Psoas muscle (tissue), 8 donors: ENCODE data around the gene ATP23. TPM values are rescaled to one million over a fixed set of nuclear protein-coding genes. Genes with fewer than 3 reads are reported as not detected.

ENCODE experiments used
- ATAC-seq, 4 donors: fragments of 200-7000 bp; cut with Tn5 transposase; one replicate each; pipeline ENCODE4 v1.9.1; 2020; ENCODE audit warnings: moderate library complexity in 3 of 4, mild to moderate bottlenecking in 2 of 4
- DNase-seq, 2 donors: peaks; one replicate each; pipeline ENCODE4 v3.0.0-alpha.2; 2020
- H3K27ac ChIP-seq: fragments of 200-600 bp; one replicate; pipeline ENCODE4 v1.8.0; 2022
- H3K27me3 ChIP-seq, 3 donors: fragments of 200-600 bp in 1 of 3; one replicate each; pipeline versions ENCODE4 v1.6.1 to v1.8.0; 2013 to 2022; ENCODE audit warnings: low read length in 2 of 3, mild to moderate bottlenecking in 2 of 3, moderate library complexity in 1 of 3; ENCODE audit not compliant: insufficient read depth in 3 of 3
- H3K36me3 ChIP-seq, 2 donors: fragments of 200-600 bp in 1 of 2; one replicate each; pipeline versions ENCODE4 v1.6.1 to v1.8.0; 2013 to 2022; ENCODE audit warnings: low read depth in 1 of 2, mild to moderate bottlenecking in 1 of 2, moderate library complexity in 1 of 2; ENCODE audit not compliant: insufficient read depth in 1 of 2
- H3K4me1 ChIP-seq: fragments of 200-600 bp; one replicate; pipeline ENCODE4 v1.8.0; 2022
- H3K4me3 ChIP-seq: fragments of 200-600 bp; one replicate; pipeline ENCODE4 v1.8.0; 2022; ENCODE audit warnings: mild to moderate bottlenecking
- H3K9me3 ChIP-seq: fragments of 200-600 bp; one replicate; pipeline ENCODE4 v1.8.0; 2022
- CTCF ChIP-seq: fragments of 200-600 bp; IDR thresholded peaks from one replicate; pipeline ENCODE4 v1.8.0; 2022; ENCODE audit warnings: antibody characterized with exemption
- WGBS, 3 donors: extraction: QIAGEN DNeasy Blood & Tissue Kit; methylation state at CpG; one replicate each; pipeline versions ENCODE4 v1.1.6 to v1.1.7; 2013; 5-methylcytosine and 5-hydroxymethylcytosine counted together
- intact Hi-C, 2 donors: fragments of 100-400 bp; cut with DNase I; formaldehyde crosslinking; loops; one replicate each; pipeline versions ENCODE4 v1.11.0 to v1.14.2; 2022
- polyA plus RNA-seq, 3 donors: library from polyadenylated mRNA; stranded (reverse); fragments of 200-250 nt; gene quantifications; one replicate each; pipeline ENCODE4 v1.2.3, GENCODE V29; 2013
- total RNA-seq, 4 donors: library from RNA; stranded (reverse); fragmentation: NEBNext Ultra II Directional in 2 of 4; extraction: Animal tissue kit (Norgen Biotek cat#: 25700) in 2 of 4; gene quantifications; one replicate each; pipeline versions ENCODE4 v1.2.1 to v1.2.4, GENCODE V29; 2021 to 2023
- donor health status: healthy with polysubstance abuse.
- donor health status: DM: no; HTN: no; CAD: no; lungs with moderate emphysema.
- donor health status: Bipolar disorder and iron deficiency.
- donor health status: healthy.
- donor health status: DM: yes; HTN: yes; CAD: no.
- donor health status: DM: no; HTN: no; CAD: no.
- donor health status: DM: no; HTN: no; CAD: no.
- donor health status: DM: yes; HTN: yes; CAD: no.

ATP23 gene
- total and polyA plus RNA-seq, 7 donors = 6.3 to 28.8 (median 8.7) TPM

- Histone ChIP-seq H3K9me3 (no peaks in the 10 kb centered on the region), H3K27ac (no peak overlapping the region), H3K4me3 (no peak overlapping the region), H3K4me1 (no peaks in the 10 kb centered on the region), H3K36me3 (no peaks in the 10 kb centered on the region), H3K27me3 (no peaks in the 10 kb centered on the region)
- intact Hi-C loops = no loop called here
- ATAC-seq = no peak
- no peak for DNase-seq
- WGBS, 3 donors = 84 to 85% (median 85%) methylated on average over 4 of the region's 4 CpGs
- no peak for TF ChIP-seq CTCF
These were observed 36.9 kb upstream of the ATP23 start for GRCh38 chr12:57904426-57904825.

DNA sequence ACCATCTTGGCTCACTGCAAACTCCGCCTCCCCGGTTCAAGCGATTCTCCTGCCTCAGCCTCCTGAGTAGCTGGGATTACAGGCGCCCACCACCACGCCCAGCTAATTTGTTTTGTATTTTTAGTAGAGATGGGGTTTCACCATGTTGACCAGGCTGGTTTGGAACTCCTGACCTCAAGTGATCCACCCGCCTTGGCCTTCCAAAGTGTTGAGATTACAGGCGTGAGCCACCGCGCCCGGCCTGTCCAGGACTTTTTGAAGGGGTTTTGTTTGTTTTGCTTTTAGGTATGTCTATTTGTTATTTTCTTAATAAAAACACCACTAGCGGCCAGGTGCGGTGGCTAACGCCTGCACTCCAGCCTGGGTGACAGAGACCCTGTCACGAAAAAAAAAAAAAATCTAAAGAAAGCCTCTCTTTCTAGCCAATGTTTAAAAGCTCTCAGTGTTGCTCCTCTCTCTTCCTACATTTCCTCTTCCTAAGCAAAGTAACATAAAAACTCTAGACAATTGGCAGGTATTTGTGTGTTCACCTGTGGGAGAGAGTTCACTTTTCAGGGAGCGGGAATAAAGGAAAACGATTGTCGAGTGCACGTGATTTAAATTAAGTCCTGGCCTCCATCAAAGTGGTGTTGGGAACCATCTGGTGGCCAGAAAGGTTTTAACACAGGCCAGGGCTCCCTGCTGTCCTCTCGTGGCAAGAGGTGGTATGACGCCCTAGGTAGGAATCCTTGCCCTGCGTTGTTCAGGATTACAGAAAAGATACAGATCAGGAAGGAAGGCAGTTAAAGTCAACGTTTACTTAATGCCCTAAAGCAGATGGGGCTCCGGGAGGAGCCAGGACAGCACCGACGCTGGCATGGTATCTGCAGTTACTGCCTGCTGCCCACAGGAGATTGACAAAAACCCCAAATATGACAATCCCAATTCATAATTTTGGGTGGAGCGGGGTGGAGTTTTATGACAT, 36.2 kb upstream of the ATP23 start:
- 41 to 44% (median 41%) methylated on average over 26 of the region's 26 CpGs for WGBS, 3 donors
- DNase-seq (peak; percentile 82 to 90), ATAC-seq (peak; percentile 97 to 99 (median 98))
- TF ChIP-seq CTCF = peak; percentile 100
- Histone ChIP-seq H3K9me3 (no peaks in the 10 kb centered on the region), H3K4me1 (no peaks in the 10 kb centered on the region), H3K27ac (peak overlapping the region; percentile 54), H3K27me3 (no peaks in the 10 kb centered on the region), H3K36me3 (no peaks in the 10 kb centered on the region), H3K4me3 (peak overlapping the region; percentile 46)
- intact Hi-C loops = loop anchor here in 1 of 2 donors (1.0 to 5.0 kb wide), 3 partner anchors 74 to 123 kb away; partner anchors contain the start of gene TSFM

DNA sequence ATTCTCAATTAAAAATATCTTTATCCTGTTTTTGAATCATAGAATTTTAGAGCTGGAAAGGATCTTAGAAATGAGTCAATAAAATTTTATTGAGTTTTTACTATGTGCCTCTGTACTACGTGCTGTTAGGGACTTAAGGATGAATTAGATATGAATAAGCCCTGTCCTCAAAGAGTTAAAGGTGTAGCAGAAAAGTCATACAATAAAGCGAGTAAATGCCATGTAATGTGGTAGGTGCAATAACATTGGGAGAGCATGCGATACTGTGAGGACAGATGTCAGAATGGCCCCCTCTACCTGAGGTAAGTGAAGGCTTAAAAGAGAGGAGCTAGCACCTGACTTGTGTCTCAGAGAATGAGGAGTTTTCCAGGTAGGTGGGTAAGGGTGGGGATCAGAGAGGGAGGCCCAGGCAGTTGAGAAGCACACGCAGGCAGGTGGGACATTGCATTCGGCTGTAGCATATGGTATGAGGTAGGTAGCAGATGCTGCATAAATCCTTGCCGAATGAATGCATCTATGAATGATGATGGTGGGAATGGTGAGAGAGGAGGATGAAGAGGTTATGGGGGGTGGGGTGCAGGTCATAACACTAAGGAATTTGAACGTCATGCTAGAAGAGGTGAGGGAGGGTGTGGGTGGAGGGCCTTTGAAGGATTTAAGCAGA, 35.4 kb upstream of the ATP23 start:
- H3K27ac ChIP-seq = no peak overlapping the region
- H3K4me1 ChIP-seq = no peaks in the 10 kb centered on the region
- no peak for ATAC-seq
- DNase-seq = no peak
- WGBS, 3 donors = 71 to 77% (median 72%) methylated on average over 7 of the region's 7 CpGs
- no peaks in the 10 kb centered on the region for H3K27me3 ChIP-seq
- no peaks in the 10 kb centered on the region for H3K36me3 ChIP-seq
- no peak for TF ChIP-seq CTCF
- intact Hi-C loops = loop anchor here in 1 of 2 donors (1.0 to 5.0 kb wide), 3 partner anchors 75 to 124 kb away; partner anchors contain the start of gene TSFM
- no peaks in the 10 kb centered on the region for H3K9me3 ChIP-seq
- no peak overlapping the region for H3K4me3 ChIP-seq

DNA sequence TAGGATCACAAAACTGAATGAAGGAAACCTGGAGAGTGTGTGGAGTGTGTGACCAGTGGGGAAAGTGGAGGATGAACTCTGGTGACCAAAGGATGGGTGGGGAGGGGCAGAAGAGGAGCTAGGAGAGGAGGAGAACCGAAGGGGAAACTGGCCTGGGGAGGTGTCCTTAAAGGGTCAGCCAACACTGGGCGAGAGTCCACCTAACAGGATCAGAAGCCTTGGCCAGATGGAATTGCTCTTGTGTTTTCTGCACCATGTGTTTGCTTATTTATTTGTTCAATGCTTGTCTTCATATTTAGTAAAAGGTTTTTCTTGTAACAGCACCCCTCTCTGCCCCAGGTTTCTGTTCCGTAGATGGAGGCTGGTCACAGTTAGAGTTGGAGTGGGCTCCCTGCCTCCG, 34.5 kb upstream of the ATP23 start:
- DNase-seq (no peak), ATAC-seq (no peak)
- no peak overlapping the region for H3K27ac ChIP-seq
- H3K9me3 ChIP-seq = no peaks in the 10 kb centered on the region
- no peak overlapping the region for H3K4me3 ChIP-seq
- no peaks in the 10 kb centered on the region for H3K36me3 ChIP-seq
- 55 to 59% (median 58%) methylated on average over 4 of the region's 4 CpGs for WGBS, 3 donors
- H3K27me3 ChIP-seq = no peaks in the 10 kb centered on the region
- H3K4me1 ChIP-seq = no peaks in the 10 kb centered on the region
- intact Hi-C loops = loop anchor here in 1 of 2 donors (5.0 kb wide), 1 partner anchor 105 kb away; no protein-coding TSS in a partner anchor
- no peak for TF ChIP-seq CTCF
